ENCODE results near the gene PDPK1. TPM values are rescaled to one million over a fixed set of nuclear protein-coding genes. Genes with fewer than 3 reads are reported as not detected.

Gene PDPK1
- total RNA-seq, 4 donors from 2014 or later = 30.8 to 43.1 (median 36.5) TPM

GRCh38 chr16:2511128-2511800, 26.6 kb upstream of the PDPK1 start:
- Histone ChIP-seq H3K27ac (peak overlapping the region in 3 of 4 donors; percentile 7 to 98 (median 35)), H3K27me3 (no peaks in the 10 kb centered on the region), H3K36me3 (peaks cover 0 to 7% of the 10 kb centered on the region in 2 donors), H3K9me3 (no peaks in the 10 kb centered on the region), H3K4me3 (peak overlapping the region in 1 of 2 donors; percentile 26), H3K4me1 (peaks cover 0 to 42% (median 27%) of the 10 kb centered on the region in 3 donors)
- 17 to 33% methylated on average over 15 to 20 of the region's 24 CpGs for WGBS, 2 donors (ENCODE audit: low coverage in 1 of 2)
- TF ChIP-seq POLR2AphosphoS5 (IDR thresholded peaks at IDR 0.05) (peak; percentile 22), EP300 (IDR thresholded peaks at IDR 0.05) (no peak)
- peak; percentile 48 for ATAC-seq

GRCh38 chr16:2511996-2512734, 25.7 kb upstream of the PDPK1 start:
- no peak for ATAC-seq
- Histone ChIP-seq H3K4me3 (no peak overlapping the region), H3K36me3 (peaks cover 0 to 2% of the 10 kb centered on the region in 2 donors), H3K27ac (peak overlapping the region in 3 of 4 donors; percentile 96 to 98 (median 97)), H3K4me1 (peaks cover 0 to 51% (median 36%) of the 10 kb centered on the region in 3 donors), H3K27me3 (no peaks in the 10 kb centered on the region), H3K9me3 (no peaks in the 10 kb centered on the region)
- TF ChIP-seq EP300 (IDR thresholded peaks at IDR 0.05) (no peak), CTCF (IDR thresholded peaks at IDR 0.05) (no peak), POLR2AphosphoS5 (IDR thresholded peaks at IDR 0.05) (no peak), POLR2A (IDR thresholded peaks at IDR 0.05) (no peak)
- 90 to 93% methylated on average over 3 to 7 of the region's 17 CpGs for WGBS, 2 donors (ENCODE audit: low coverage in 1 of 2)

- ATAC-seq = no peak
- TF ChIP-seq EP300 (IDR thresholded peaks at IDR 0.05) (no peak), CTCF (IDR thresholded peaks at IDR 0.05) (no peak), POLR2A (IDR thresholded peaks at IDR 0.05) (no peak), POLR2AphosphoS5 (IDR thresholded peaks at IDR 0.05) (no peak)
- Histone ChIP-seq H3K36me3 (no peaks in the 10 kb centered on the region), H3K4me3 (peak overlapping the region; percentile 82 to 97), H3K4me1 (peaks cover 0 to 58% (median 41%) of the 10 kb centered on the region in 3 donors), H3K27ac (peak overlapping the region; percentile 94 to 98 (median 96)), H3K27me3 (no peaks in the 10 kb centered on the region), H3K9me3 (no peaks in the 10 kb centered on the region)
- WGBS, 2 donors (ENCODE audit: low coverage in 1 of 2) = 22 to 27% methylated on average over 2 to 5 of the region's 15 CpGs
Observed at GRCh38 chr16:2512735-2513404, 25.0 kb upstream of the PDPK1 start.

- peak; percentile 90 to 96 for TF ChIP-seq POLR2A (IDR thresholded peaks at IDR 0.05)
- TF ChIP-seq CTCF (IDR thresholded peaks at IDR 0.05) = peak in 1 of 4 experiments; percentile 20
- TF ChIP-seq EP300 (IDR thresholded peaks at IDR 0.05) = no peak
- TF ChIP-seq POLR2AphosphoS5 (IDR thresholded peaks at IDR 0.05) = peak; percentile 93
Observed at GRCh38 chr16:2513405-2514332, 24.2 kb upstream of the PDPK1 start, which contains the start of gene ATP6V0C. TSS of gene ATP6V0C (plus strand) at chr16:2513952. CDS start at chr16:2514104, 152 bp downstream.

More at GRCh38 chr16:2513405-2514332, 24.2 kb upstream of the PDPK1 start, which contains the start of gene ATP6V0C:
- Histone ChIP-seq H3K27me3 (no peaks in the 10 kb centered on the region), H3K36me3 (no peaks in the 10 kb centered on the region), H3K4me3 (peak within 1 kb of the TSS; percentile 82 to 97), H3K27ac (peak within 1 kb of the TSS; percentile 94 to 98 (median 96)), H3K9me3 (no peaks in the 10 kb centered on the region), H3K4me1 (peaks cover 0 to 66% (median 49%) of the 10 kb centered on the region in 3 donors)
- ATAC-seq = peak; percentile 90
- 0 to 5% methylated on average over 4 to 11 of the region's 122 CpGs for WGBS, 2 donors (ENCODE audit: low coverage in 1 of 2)

Measured in gastroesophageal sphincter (tissue), 4 donors.